Measurements from ENCODE around the gene NSMCE1.

The NSMCE1 gene

GRCh38 chr16:27191352-27191924 lies 77.1 kb downstream of the NSMCE1 start:
- no peak for DNase-seq

DNA sequence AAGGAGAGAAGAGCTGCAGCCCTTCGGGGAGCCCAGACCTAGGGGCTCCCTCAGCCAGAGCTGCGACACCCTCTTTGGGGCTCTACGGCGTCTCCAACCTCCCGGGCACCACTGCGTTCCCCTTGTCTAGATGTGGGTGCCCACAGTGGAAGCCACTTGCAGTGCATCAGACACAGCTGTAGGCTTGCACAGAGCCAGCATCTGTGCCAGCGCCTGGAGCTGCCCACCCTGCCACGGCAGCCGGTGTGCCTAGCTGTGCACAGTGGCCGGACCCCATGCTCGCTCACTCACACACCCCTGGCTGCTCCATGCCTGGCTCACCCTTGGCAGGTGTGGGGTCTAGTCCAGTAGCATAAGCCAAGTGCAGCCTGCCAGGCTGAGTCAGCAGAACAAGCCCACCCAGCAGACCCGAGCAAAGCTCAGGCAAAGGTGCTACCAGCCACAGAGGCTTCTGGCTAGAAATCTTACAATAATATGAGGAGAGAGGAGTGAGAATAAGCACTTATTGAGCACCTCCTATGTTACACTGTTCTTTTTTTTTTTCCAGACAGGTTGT lies 78.2 kb downstream of the NSMCE1 start:
- no peak for DNase-seq

DNA sequence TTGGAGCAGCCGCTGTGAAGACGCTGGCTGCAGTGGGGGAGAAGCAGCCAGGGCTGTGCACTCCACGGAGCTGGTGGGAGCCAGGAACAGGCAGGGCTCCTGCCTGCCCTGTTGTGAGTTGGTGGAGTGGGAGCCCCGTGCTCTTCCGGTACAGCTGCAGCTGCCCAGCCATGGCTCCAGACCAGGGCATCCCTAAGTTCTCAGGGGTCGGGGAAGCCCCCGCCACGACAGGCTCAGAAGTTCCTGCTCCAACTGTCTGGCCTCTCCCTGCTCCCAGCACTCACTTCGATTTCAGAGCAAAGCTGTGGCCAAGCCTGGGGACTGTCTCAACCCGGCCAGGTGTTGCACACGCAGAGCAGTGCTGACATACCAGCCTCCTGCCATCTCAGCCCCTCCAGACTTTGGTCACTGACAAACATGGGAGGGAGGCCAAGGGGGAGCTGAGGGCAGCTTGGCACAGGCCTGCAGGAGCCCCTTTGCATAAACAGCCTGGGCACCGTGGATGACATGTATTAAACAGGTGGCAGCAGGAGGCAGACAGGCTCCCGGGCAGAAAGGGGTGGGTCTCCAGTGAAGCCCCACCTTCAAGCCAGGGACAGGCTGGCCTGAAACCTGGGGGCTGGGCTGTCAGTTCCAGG lies 79.1 kb downstream of the NSMCE1 start:
- DNase-seq, result no peak

- DNase-seq, result no peak
Measured at GRCh38 chr16:27188633-27189032, 79.9 kb downstream of the NSMCE1 start.

DNA sequence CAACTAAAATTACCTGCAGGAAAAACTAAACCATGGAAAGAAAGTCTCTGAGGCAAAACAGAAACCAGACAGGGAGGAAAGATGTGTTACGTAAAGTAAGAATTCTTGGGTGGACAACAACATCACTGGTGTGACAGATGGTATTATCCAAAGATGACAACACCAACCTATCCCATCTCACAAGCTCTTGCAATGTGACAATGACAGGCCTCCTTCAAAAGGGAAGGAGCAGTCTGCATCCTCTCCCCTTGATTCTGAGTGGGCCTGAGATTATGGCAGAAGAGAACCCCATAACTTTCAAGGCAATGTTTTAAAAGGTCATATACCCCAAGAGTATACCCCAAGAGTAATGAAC lies 82.8 kb downstream of the NSMCE1 start:
- no peak for DNase-seq

DNA sequence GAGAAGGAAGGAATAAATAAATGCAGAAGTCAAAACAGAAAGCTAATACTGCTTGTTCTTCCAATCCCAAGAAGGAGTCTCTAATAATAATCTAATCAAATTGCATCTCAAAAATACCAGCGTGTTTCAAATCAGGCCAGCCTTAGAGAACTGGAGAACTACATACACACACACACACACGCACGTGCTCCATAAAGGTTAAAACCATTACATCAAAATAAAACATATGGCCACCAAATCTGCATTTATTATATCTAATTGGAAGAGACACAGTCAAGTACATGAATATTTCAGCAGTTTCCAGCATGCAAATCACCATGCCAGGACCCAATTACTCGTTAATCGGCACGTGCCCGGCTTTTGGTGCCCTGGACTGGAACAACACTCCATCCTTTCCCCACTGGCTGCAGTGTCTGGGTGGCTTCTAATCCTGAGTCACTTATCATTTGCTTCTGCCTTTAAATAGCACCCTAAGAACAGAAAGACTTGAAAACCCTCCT lies 85.6 kb downstream of the NSMCE1 start:
- no peak for DNase-seq

DNA sequence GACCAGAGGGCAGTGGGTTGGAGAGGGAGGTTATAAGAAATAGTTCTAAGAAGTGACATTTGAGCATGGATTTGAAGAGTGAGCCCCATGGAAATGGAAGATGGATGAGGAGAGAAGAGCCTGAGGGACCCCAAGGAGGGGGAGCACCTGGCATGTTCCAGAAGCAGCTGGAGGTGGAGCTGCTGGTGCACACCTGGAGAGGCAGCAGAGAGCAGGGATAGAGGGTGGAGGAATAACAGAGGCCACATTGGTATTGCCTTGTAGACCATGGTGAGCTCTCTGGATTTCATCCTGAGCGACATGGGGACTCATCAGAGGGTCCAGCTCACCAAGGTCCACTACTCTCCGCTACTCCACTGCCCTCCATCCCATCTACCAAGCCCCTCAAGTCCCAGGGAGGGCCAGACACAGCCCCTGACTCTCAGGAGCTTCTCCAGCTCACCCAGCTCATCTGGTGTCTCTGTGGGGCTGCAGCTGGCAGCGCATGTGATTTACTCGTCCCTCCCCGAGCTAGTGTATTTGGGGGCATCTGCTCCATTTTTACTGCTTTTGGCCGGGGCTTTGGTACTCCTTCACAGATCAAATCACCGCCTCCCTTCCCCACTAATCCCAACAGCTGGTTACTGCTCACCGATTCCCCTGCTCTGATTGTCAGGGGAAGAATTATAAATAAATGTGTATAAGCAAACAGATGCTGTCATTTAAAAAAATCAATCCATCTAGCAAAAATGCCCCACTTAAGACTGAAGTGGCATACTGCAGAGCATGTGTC lies 87.4 kb downstream of the NSMCE1 start:
- DNase-seq, result no peak

DNA sequence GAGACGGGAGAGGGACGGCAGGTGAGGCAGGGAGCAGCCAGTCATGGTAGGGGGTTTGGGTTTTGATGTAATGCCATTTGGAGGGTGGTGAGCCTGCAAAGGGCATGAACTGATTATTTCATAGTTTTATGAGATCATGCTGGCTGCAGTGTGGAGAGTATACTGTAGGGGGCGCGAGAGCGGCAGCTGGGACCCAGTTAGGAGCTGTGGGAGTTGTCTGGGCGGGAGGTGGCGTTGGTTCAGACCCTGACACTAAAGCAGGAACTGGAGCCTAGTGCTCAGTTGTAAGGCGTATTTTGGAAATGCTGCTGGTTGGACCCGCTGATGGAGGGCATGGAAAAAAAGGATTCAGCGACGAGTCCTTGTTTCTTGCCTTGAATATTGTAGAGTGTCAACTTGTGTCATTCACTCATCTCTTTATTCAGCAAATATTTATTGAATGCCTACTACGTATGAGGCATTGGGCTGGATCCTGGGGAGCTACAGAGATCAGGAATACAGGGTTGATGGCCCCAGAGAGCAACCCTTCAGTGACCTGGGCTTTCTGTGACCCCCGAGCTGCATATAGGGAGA lies 89.0 kb downstream of the NSMCE1 start:
- peak; percentile 61 for DNase-seq

DNA sequence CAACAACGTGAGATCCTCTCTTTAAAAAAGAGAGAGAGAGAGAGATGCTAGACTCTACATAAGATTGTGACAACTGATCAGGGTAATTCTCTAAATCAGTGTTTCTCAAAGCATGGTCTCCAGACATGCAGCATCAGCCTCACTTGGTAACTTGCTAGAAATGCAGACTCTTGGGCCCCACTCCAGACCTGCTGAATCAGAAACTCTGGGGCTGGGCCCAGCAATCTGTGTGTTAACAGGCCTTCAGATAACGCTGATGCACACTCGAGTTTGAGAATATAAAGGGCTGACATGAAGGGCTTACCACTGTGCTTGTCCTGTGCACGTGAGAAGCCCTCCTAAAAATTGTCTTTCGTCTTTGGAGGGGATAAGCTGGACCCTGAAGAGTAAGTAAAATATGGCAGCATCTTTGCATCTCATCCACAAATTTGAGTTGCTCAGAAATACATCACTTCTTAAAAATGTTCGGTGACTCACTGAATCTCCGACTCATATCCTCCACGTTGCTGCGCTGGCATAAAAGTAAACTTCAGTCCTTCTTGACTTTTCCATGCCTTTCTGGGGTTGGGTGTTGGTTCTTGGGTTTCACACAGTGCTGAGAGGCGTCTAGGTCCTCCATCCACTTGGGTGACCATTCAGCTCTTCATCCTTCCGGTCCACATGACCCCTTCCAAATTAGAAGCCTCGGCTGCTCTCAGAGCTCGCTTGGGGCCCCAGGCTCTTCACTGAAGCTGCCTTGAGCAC lies 91.4 kb downstream of the NSMCE1 start:
- DNase-seq, result peak; percentile 87

- no peak for DNase-seq
Measured at GRCh38 chr16:27175888-27176287, 92.7 kb downstream of the NSMCE1 start.

Measured in fibroblast of skin of back (primary cell).